ENCODE measurements around the gene ERCC6L2.

The ERCC6L2 gene

DNA sequence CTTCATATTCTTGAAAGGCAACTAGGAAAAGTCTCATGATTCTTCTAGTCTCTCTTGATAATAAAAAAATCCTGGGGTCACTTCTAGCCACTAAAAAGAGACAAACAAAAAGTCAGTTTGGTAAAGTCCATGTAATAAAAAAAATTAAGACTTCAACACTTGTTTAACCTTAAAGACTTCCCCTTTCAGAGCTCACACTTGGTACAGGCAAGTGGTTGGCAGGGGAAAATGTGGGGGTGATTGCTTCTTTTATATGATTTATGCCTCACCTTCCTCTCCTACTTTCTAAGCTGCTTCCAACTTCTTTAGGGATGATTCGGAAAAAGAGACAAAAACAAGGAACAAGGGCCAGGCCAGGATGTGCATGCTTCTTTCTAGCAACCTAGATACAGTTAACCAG, 5.1 kb upstream of the ERCC6L2 start:
- H3K4me1 ChIP-seq (ENCODE audit: control extremely low read depth in 1 of 4, control insufficient read depth in 4 of 4, insufficient read depth in 4 of 4, low read length in 3 of 4), result peaks cover 8 to 28% (median 21%) of the 10 kb centered on the region in 4 experiments
- WGBS (ENCODE audit: insufficient coverage), result no CpG with 5 or more reads among the region's 1 CpG
- no peaks in the 10 kb centered on the region for H3K27me3 ChIP-seq (replicated peaks in 2 of 5; ENCODE audit: control insufficient read depth in 4 of 5, insufficient read depth in 5 of 5, low read length in 4 of 5)
- peak overlapping the region in 1 of 7 experiments; percentile 18 for H3K4me3 ChIP-seq (ENCODE audit: control insufficient read depth in 1 of 7, extremely low read depth in 1 of 7, insufficient read depth in 4 of 7, low read depth in 2 of 7, low read length in 6 of 7)
- ChIA-PET CTCF (interaction anchor here (1.0 to 1.2 kb wide), 2 partner anchors 13 to 188 kb away, joined by 3 read pairs; no protein-coding TSS in a partner anchor), POLR2A (no interaction called here)
- DNase-seq, result peak in 2 of 3 donors; percentile 52 to 61
- no peak overlapping the region for H3K27ac ChIP-seq (ENCODE audit: insufficient read depth in 1 of 2, low read depth in 1 of 2, low read length in 2 of 2, poor library complexity in 1 of 2, severe bottlenecking in 2 of 2)
- H3K36me3 ChIP-seq (ENCODE audit: control insufficient read depth in 4 of 4, insufficient read depth in 4 of 4, low read length in 3 of 4), result peaks cover 0 to 3% (median 0%) of the 10 kb centered on the region in 4 experiments
- H3K9me3 ChIP-seq (ENCODE audit: control extremely low read depth in 1 of 5, control insufficient read depth in 4 of 5, insufficient read depth in 2 of 5, low read depth in 1 of 5, low read length in 4 of 5), result peaks cover 0 to 2% (median 0%) of the 10 kb centered on the region in 5 experiments

DNA sequence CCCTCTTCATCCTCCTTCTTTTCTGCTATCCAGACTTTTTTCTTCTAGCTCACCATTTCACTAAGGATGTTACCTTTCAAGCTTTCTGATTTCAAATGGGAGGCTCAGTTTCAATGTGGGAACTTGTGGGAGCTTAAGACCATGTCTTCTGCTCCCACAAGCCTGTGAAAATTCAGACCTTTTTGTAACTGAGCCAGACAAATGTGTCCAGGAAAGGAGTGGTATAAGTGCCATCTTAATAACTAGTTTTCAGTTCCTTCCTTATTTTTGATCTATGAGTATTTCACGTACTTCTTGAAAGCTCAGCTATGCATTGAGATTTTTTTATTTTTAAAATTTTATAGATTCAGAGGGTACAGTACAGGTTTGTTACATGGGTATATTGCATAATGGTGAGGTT, 4.6 kb upstream of the ERCC6L2 start:
- CTCF ChIA-PET, result interaction anchor here (1.0 to 1.2 kb wide), 2 partner anchors 13 to 188 kb away, joined by 3 read pairs; no protein-coding TSS in a partner anchor
- Histone ChIP-seq H3K4me1 (ENCODE audit: control extremely low read depth in 1 of 4, control insufficient read depth in 4 of 4, insufficient read depth in 4 of 4, low read length in 3 of 4) (peaks cover 8 to 28% (median 21%) of the 10 kb centered on the region in 4 experiments), H3K27ac (ENCODE audit: insufficient read depth in 1 of 2, low read depth in 1 of 2, low read length in 2 of 2, poor library complexity in 1 of 2, severe bottlenecking in 2 of 2) (no peak overlapping the region), H3K9me3 (ENCODE audit: control extremely low read depth in 1 of 5, control insufficient read depth in 4 of 5, insufficient read depth in 2 of 5, low read depth in 1 of 5, low read length in 4 of 5) (peaks cover 0 to 2% (median 0%) of the 10 kb centered on the region in 5 experiments), H3K36me3 (ENCODE audit: control insufficient read depth in 4 of 4, insufficient read depth in 4 of 4, low read length in 3 of 4) (peaks cover 0 to 3% (median 0%) of the 10 kb centered on the region in 4 experiments), H3K27me3 (replicated peaks in 2 of 5; ENCODE audit: control insufficient read depth in 4 of 5, insufficient read depth in 5 of 5, low read length in 4 of 5) (no peaks in the 10 kb centered on the region), H3K4me3 (ENCODE audit: control insufficient read depth in 1 of 7, extremely low read depth in 1 of 7, insufficient read depth in 4 of 7, low read depth in 2 of 7, low read length in 6 of 7) (peak overlapping the region in 2 of 7 experiments; percentile 14 to 16)
- DNase-seq, result peak in 2 of 3 donors; percentile 52 to 55
- WGBS (ENCODE audit: insufficient coverage), result no CpG with 5 or more reads among the region's 1 CpG
- POLR2A ChIA-PET, result no interaction called here

GRCh38 chr9:95874303-95874988, 1.0 kb upstream of the ERCC6L2 start:
- Histone ChIP-seq H3K27ac (ENCODE audit: insufficient read depth in 1 of 2, low read depth in 1 of 2, low read length in 2 of 2, poor library complexity in 1 of 2, severe bottlenecking in 2 of 2) (peak overlapping the region in 1 of 2 experiments; percentile 99), H3K4me1 (ENCODE audit: control extremely low read depth in 1 of 4, control insufficient read depth in 4 of 4, insufficient read depth in 4 of 4, low read length in 3 of 4) (peaks cover 8 to 28% (median 22%) of the 10 kb centered on the region in 4 experiments), H3K9me3 (ENCODE audit: control extremely low read depth in 1 of 5, control insufficient read depth in 4 of 5, insufficient read depth in 2 of 5, low read depth in 1 of 5, low read length in 4 of 5) (no peaks in the 10 kb centered on the region), H3K4me3 (ENCODE audit: control insufficient read depth in 1 of 7, extremely low read depth in 1 of 7, insufficient read depth in 4 of 7, low read depth in 2 of 7, low read length in 6 of 7) (peak overlapping the region in 1 of 7 experiments; percentile 78), H3K36me3 (ENCODE audit: control insufficient read depth in 4 of 4, insufficient read depth in 4 of 4, low read length in 3 of 4) (peaks cover 0 to 3% (median 0%) of the 10 kb centered on the region in 4 experiments), H3K27me3 (replicated peaks in 2 of 5; ENCODE audit: control insufficient read depth in 4 of 5, insufficient read depth in 5 of 5, low read length in 4 of 5) (no peaks in the 10 kb centered on the region)
- CTCF ChIA-PET, result interaction anchor here (1.3 kb wide), 1 partner anchor 102 kb away, joined by 3 read pairs; no protein-coding TSS in a partner anchor
- WGBS (ENCODE audit: insufficient coverage), result 36% methylated on average over 9 of the region's 10 CpGs
- DNase-seq, result no peak
- POLR2A ChIA-PET, result interaction anchor here (1.1 kb wide), 1 partner anchor 29 kb away, joined by 3 read pairs; no protein-coding TSS in a partner anchor

DNA sequence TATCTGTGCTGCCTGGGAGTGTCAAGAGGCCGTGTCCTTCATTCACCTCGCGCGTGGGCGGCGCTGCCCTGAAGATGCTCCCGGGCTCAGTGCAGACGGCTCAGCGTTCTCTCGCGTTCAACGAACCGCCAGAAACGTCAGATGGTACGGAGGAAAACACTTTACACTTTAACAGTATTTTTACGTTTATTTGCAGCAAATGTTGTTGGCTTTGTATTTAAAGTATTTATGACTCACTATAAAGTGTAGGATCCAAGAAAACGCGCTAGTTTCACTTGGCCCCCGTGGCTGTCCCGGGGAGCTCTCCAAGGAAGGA, 544 bp upstream of the ERCC6L2 start:
- DNase-seq, result peak; percentile 40 to 75 (median 65)
- Histone ChIP-seq H3K27ac (ENCODE audit: insufficient read depth in 1 of 2, low read depth in 1 of 2, low read length in 2 of 2, poor library complexity in 1 of 2, severe bottlenecking in 2 of 2) (peak overlapping the region in 1 of 2 experiments; percentile 99), H3K9me3 (ENCODE audit: control extremely low read depth in 1 of 5, control insufficient read depth in 4 of 5, insufficient read depth in 2 of 5, low read depth in 1 of 5, low read length in 4 of 5) (no peaks in the 10 kb centered on the region), H3K27me3 (replicated peaks in 2 of 5; ENCODE audit: control insufficient read depth in 4 of 5, insufficient read depth in 5 of 5, low read length in 4 of 5) (no peaks in the 10 kb centered on the region), H3K36me3 (ENCODE audit: control insufficient read depth in 4 of 4, insufficient read depth in 4 of 4, low read length in 3 of 4) (peaks cover 0 to 3% (median 0%) of the 10 kb centered on the region in 4 experiments), H3K4me1 (ENCODE audit: control extremely low read depth in 1 of 4, control insufficient read depth in 4 of 4, insufficient read depth in 4 of 4, low read length in 3 of 4) (peaks cover 8 to 26% (median 22%) of the 10 kb centered on the region in 4 experiments), H3K4me3 (ENCODE audit: control insufficient read depth in 1 of 7, extremely low read depth in 1 of 7, insufficient read depth in 4 of 7, low read depth in 2 of 7, low read length in 6 of 7) (peak overlapping the region in 1 of 7 experiments; percentile 78)
- ChIA-PET CTCF (interaction anchor here (1.3 kb wide), 1 partner anchor 101 kb away, joined by 3 read pairs; no protein-coding TSS in a partner anchor), POLR2A (interaction anchor here (1.1 kb wide), 1 partner anchor 30 kb away, joined by 3 read pairs; no protein-coding TSS in a partner anchor)
- WGBS (ENCODE audit: insufficient coverage), result 0% methylated on average over 10 of the region's 20 CpGs

GRCh38 chr9:95876138-95876444, 600 bp downstream of the ERCC6L2 start:
- WGBS (ENCODE audit: insufficient coverage), result 3% methylated on average over 7 of the region's 9 CpGs
- H3K4me1 ChIP-seq (ENCODE audit: control extremely low read depth in 1 of 4, control insufficient read depth in 4 of 4, insufficient read depth in 4 of 4, low read length in 3 of 4), result peaks cover 6 to 16% (median 12%) of the 10 kb centered on the region in 4 experiments
- H3K27me3 ChIP-seq (replicated peaks in 2 of 5; ENCODE audit: control insufficient read depth in 4 of 5, insufficient read depth in 5 of 5, low read length in 4 of 5), result no peaks in the 10 kb centered on the region
- POLR2A ChIA-PET, result no interaction called here
- peaks cover 0 to 3% (median under 1%) of the 10 kb centered on the region in 4 experiments for H3K36me3 ChIP-seq (ENCODE audit: control insufficient read depth in 4 of 4, insufficient read depth in 4 of 4, low read length in 3 of 4)
- H3K9me3 ChIP-seq (ENCODE audit: control extremely low read depth in 1 of 5, control insufficient read depth in 4 of 5, insufficient read depth in 2 of 5, low read depth in 1 of 5, low read length in 4 of 5), result no peaks in the 10 kb centered on the region
- peak overlapping the region in 1 of 2 experiments; percentile 99 for H3K27ac ChIP-seq (ENCODE audit: insufficient read depth in 1 of 2, low read depth in 1 of 2, low read length in 2 of 2, poor library complexity in 1 of 2, severe bottlenecking in 2 of 2)
- DNase-seq, result no peak
- H3K4me3 ChIP-seq (ENCODE audit: control insufficient read depth in 1 of 7, extremely low read depth in 1 of 7, insufficient read depth in 4 of 7, low read depth in 2 of 7, low read length in 6 of 7), result peak overlapping the region in 1 of 7 experiments; percentile 78
- CTCF ChIA-PET, result interaction anchor here (1.0 kb wide), 1 partner anchor 12 kb away, joined by 3 read pairs; no protein-coding TSS in a partner anchor

- no peak for DNase-seq
- 43% methylated on average over 2 of the region's 3 CpGs for WGBS (ENCODE audit: insufficient coverage)
- POLR2A ChIA-PET, result no interaction called here
- H3K4me1 ChIP-seq (ENCODE audit: control extremely low read depth in 1 of 4, control insufficient read depth in 4 of 4, insufficient read depth in 4 of 4, low read length in 3 of 4), result peaks cover 6 to 11% (median 10%) of the 10 kb centered on the region in 4 experiments
- H3K27me3 ChIP-seq (replicated peaks in 2 of 5; ENCODE audit: control insufficient read depth in 4 of 5, insufficient read depth in 5 of 5, low read length in 4 of 5), result no peaks in the 10 kb centered on the region
- CTCF ChIA-PET, result interaction anchor here (1.0 kb wide), 1 partner anchor 12 kb away, joined by 3 read pairs; no protein-coding TSS in a partner anchor
- H3K9me3 ChIP-seq (ENCODE audit: control extremely low read depth in 1 of 5, control insufficient read depth in 4 of 5, insufficient read depth in 2 of 5, low read depth in 1 of 5, low read length in 4 of 5), result no peaks in the 10 kb centered on the region
- peaks cover 0 to 3% (median 1%) of the 10 kb centered on the region in 4 experiments for H3K36me3 ChIP-seq (ENCODE audit: control insufficient read depth in 4 of 4, insufficient read depth in 4 of 4, low read length in 3 of 4)
- peak overlapping the region in 1 of 2 experiments; percentile 99 for H3K27ac ChIP-seq (ENCODE audit: insufficient read depth in 1 of 2, low read depth in 1 of 2, low read length in 2 of 2, poor library complexity in 1 of 2, severe bottlenecking in 2 of 2)
- no peak overlapping the region for H3K4me3 ChIP-seq (ENCODE audit: control insufficient read depth in 1 of 7, extremely low read depth in 1 of 7, insufficient read depth in 4 of 7, low read depth in 2 of 7, low read length in 6 of 7)
Observed at GRCh38 chr9:95876595-95876994, 1.1 kb downstream of the ERCC6L2 start.

DNA sequence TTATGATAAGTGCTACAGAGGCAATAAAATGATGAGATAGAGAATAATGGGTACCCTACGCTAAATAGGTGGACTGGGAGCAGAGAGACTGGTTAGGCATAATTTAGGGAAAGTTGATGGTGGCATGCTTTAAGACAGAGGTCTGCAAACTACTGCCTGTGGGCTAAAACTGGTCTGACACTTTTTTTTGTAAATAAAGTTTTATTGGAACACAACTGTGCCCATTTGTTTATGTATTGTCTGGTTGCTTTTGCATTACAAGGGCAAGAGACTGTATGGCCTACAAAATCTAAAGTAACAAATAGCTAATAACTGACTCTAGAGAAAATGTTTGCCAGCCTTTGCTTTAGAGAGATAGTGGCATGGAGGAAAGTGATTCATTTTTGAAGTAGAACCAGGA, 2.5 kb downstream of the ERCC6L2 start:
- ChIA-PET POLR2A (no interaction called here), CTCF (interaction anchor here (0.7 kb wide), 1 partner anchor 197 kb away, joined by 3 read pairs; no protein-coding TSS in a partner anchor)
- H3K27me3 ChIP-seq (replicated peaks in 2 of 5; ENCODE audit: control insufficient read depth in 4 of 5, insufficient read depth in 5 of 5, low read length in 4 of 5), result no peaks in the 10 kb centered on the region
- no peaks in the 10 kb centered on the region for H3K9me3 ChIP-seq (ENCODE audit: control extremely low read depth in 1 of 5, control insufficient read depth in 4 of 5, insufficient read depth in 2 of 5, low read depth in 1 of 5, low read length in 4 of 5)
- peak in 1 of 3 donors; percentile 11 for DNase-seq
- H3K4me3 ChIP-seq (ENCODE audit: control insufficient read depth in 1 of 7, extremely low read depth in 1 of 7, insufficient read depth in 4 of 7, low read depth in 2 of 7, low read length in 6 of 7), result no peak overlapping the region
- peaks cover 6 to 11% (median 10%) of the 10 kb centered on the region in 4 experiments for H3K4me1 ChIP-seq (ENCODE audit: control extremely low read depth in 1 of 4, control insufficient read depth in 4 of 4, insufficient read depth in 4 of 4, low read length in 3 of 4)
- WGBS (ENCODE audit: insufficient coverage), result 100% methylated on average over 1 of the region's 1 CpG
- peaks cover 2 to 11% (median 7%) of the 10 kb centered on the region in 4 experiments for H3K36me3 ChIP-seq (ENCODE audit: control insufficient read depth in 4 of 4, insufficient read depth in 4 of 4, low read length in 3 of 4)
- no peak overlapping the region for H3K27ac ChIP-seq (ENCODE audit: insufficient read depth in 1 of 2, low read depth in 1 of 2, low read length in 2 of 2, poor library complexity in 1 of 2, severe bottlenecking in 2 of 2)

All from common myeloid progenitor, CD34-positive (primary cell).